Sigmoid colon (tissue), 7 donors: ENCODE measurements around the gene GATD1. TPM values are rescaled to one million over a fixed set of nuclear protein-coding genes. Genes with fewer than 3 reads are reported as not detected.

Source experiments
- DNase-seq: peaks from one replicate; pipeline ENCODE4 v3.0.0-alpha.2; 2019
- H3K27ac ChIP-seq, 4 donors: fragments of 200-600 bp; sonication (generic); one replicate each; pipeline ENCODE4 v1.5.1; 2016 to 2019; ENCODE audit warnings: mild to moderate bottlenecking in 1 of 4
- H3K27me3 ChIP-seq, 3 donors: fragments of 200-600 bp; sonication (generic); one replicate each; pipeline ENCODE4 v1.5.1; 2019; ENCODE audit warnings: mild to moderate bottlenecking in 1 of 3
- H3K36me3 ChIP-seq, 4 donors: fragments of 200-600 bp; sonication (generic); one replicate each; pipeline ENCODE4 v1.5.1; 2016 to 2019
- H3K4me1 ChIP-seq, 4 donors: fragments of 200-600 bp; sonication (generic); one replicate each; pipeline ENCODE4 v1.5.1; 2017 to 2019
- H3K4me3 ChIP-seq, 4 donors: fragments of 200-600 bp; sonication (generic); one replicate each; pipeline ENCODE4 v1.5.1; 2017 to 2019; ENCODE audit warnings: mild to moderate bottlenecking in 2 of 4, moderate library complexity in 1 of 4
- H3K9me3 ChIP-seq, 4 donors: fragments of 200-600 bp in 3 of 4; sonication (generic) in 3 of 4; one replicate each; pipeline versions ENCODE4 v1.5.1 to v1.6.1; 2013 to 2019
- EP300 ChIP-seq, 4 donors: sonication (generic); formaldehyde crosslinking; IDR thresholded peaks; one replicate each; pipeline ENCODE4 v1.6.1; 2017; ENCODE audit warnings: antibody characterized with exemption in 4 of 4
- POLR2A ChIP-seq, 2 donors: fragments of 450-650 bp; IDR thresholded peaks; one replicate each; pipeline ENCODE4 v1.6.1; 2016; ENCODE audit warnings: antibody characterized with exemption in 2 of 2, mild to moderate bottlenecking in 2 of 2, moderate library complexity in 2 of 2
- POLR2AphosphoS5 ChIP-seq, 4 donors: sonication (generic); formaldehyde crosslinking; IDR thresholded peaks; one replicate each; pipeline ENCODE4 v1.6.1; 2017; ENCODE audit warnings: antibody characterized with exemption in 4 of 4
- WGBS, 2 donors: extraction: QIAGEN DNeasy Blood & Tissue Kit; methylation state at CpG; one replicate each; pipeline ENCODE4 v1.1.7; 2013; 5-methylcytosine and 5-hydroxymethylcytosine counted together
- intact Hi-C: fragments of 100-400 bp; cut with DNase I; formaldehyde crosslinking; loops from one replicate; pipeline ENCODE4 v1.15.1; 2023
- polyA plus RNA-seq, 3 donors: library from polyadenylated mRNA; stranded (reverse); fragments of 200-250 nt; gene quantifications; one replicate each; pipeline ENCODE4 v1.2.3, GENCODE V29; 2013
- total RNA-seq, 4 donors: library from RNA; depleted of rRNA; stranded (reverse); fragments of >200 nt; gene quantifications; one replicate each; pipeline ENCODE4 v1.1.0, GENCODE V29; 2016
- TF ChIP-seq, protein P1 (sequence below), 4 experiments: fragments of 450-650 bp in 3 of 4; fragments of 200-600 bp in 1 of 4; IDR thresholded peaks; one replicate each; pipeline ENCODE4 v1.5.1; 2016 to 2019; ENCODE audit warnings: antibody characterized with exemption in 4 of 4, mild to moderate bottlenecking in 3 of 4, moderate library complexity in 2 of 4
- donor health status: healthy with polysubstance abuse.
- donor health status: Bipolar disorder and iron deficiency.
- donor health status: healthy.

Gene GATD1
- total and polyA plus RNA-seq, 7 donors: 6.7 to 55.9 (median 15.7) TPM

DNA sequence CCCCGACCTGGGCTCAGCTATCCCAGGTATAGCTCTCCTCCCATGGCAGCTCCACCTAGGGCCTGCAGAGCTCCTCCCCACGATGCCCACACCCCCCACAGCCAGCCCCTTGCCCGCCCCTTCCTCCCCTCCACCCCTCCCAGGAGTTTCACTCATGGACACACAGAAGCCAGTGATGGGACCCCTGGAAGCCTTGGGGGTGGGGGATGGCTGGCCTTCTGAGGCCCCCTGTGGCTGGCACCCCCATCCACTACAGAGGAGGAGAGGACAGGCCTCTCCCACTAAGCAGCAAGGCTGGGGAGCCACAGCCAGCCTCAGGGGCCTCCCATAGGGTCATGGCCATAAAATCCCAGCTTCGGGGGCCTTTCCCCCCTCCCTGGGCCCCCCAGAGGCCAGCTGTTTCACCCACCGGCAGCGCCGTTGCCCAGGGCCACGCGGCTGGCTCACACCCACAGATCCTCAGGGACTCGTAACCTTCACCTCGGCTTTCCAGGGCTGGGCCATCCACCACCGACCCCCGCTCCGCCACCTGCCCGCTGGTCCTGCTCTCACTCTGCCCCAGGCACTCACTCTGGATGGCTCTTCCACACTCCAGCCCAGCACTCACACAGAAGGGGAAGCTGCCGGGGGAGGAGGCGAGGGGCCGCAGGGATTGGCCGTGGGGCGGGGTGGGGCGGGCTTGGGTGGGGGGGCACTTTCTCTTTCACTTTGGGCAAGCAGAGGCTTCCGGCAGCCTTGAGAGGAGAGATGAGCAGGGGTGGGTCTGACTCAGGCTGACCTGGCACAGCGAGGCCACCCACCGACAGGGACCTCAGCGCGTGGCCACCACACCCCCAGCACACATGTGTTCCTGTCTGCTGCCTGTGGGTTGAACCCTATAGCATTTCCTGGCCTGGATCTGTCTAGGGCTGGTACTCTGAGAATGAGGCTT, 18.6 kb upstream of the GATD1 start:
- peak; percentile 91 for DNase-seq
- Histone ChIP-seq H3K36me3 (peaks cover 0 to 29% (median 3%) of the 10 kb centered on the region in 4 donors), H3K4me3 (peak overlapping the region; percentile 49 to 65 (median 56)), H3K27ac (peak overlapping the region; percentile 84 to 93 (median 90)), H3K4me1 (peaks cover 0 to 38% (median 31%) of the 10 kb centered on the region in 4 donors), H3K9me3 (no peaks in the 10 kb centered on the region), H3K27me3 (peaks cover 0 to 6% (median 0%) of the 10 kb centered on the region in 3 donors)
- 1 to 5% methylated on average over 26 of the region's 26 CpGs for WGBS, 2 donors
- intact Hi-C loops: loop anchor here (2.0 to 5.0 kb wide), 3 partner anchors 47 to 99 kb away; partner anchors contain the start of genes DEAF1, POLR2L, TALDO1 and TMEM80
- TF ChIP-seq POLR2AphosphoS5 (IDR thresholded peaks at IDR 0.05) (peak; percentile 55 to 80 (median 66)), POLR2A (IDR thresholded peaks at IDR 0.05) (peak in 1 of 2 donors; percentile 24)
- TF ChIP-seq, protein P1, sequence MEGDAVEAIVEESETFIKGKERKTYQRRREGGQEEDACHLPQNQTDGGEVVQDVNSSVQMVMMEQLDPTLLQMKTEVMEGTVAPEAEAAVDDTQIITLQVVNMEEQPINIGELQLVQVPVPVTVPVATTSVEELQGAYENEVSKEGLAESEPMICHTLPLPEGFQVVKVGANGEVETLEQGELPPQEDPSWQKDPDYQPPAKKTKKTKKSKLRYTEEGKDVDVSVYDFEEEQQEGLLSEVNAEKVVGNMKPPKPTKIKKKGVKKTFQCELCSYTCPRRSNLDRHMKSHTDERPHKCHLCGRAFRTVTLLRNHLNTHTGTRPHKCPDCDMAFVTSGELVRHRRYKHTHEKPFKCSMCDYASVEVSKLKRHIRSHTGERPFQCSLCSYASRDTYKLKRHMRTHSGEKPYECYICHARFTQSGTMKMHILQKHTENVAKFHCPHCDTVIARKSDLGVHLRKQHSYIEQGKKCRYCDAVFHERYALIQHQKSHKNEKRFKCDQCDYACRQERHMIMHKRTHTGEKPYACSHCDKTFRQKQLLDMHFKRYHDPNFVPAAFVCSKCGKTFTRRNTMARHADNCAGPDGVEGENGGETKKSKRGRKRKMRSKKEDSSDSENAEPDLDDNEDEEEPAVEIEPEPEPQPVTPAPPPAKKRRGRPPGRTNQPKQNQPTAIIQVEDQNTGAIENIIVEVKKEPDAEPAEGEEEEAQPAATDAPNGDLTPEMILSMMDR (IDR thresholded peaks at IDR 0.05): no peak

DNA sequence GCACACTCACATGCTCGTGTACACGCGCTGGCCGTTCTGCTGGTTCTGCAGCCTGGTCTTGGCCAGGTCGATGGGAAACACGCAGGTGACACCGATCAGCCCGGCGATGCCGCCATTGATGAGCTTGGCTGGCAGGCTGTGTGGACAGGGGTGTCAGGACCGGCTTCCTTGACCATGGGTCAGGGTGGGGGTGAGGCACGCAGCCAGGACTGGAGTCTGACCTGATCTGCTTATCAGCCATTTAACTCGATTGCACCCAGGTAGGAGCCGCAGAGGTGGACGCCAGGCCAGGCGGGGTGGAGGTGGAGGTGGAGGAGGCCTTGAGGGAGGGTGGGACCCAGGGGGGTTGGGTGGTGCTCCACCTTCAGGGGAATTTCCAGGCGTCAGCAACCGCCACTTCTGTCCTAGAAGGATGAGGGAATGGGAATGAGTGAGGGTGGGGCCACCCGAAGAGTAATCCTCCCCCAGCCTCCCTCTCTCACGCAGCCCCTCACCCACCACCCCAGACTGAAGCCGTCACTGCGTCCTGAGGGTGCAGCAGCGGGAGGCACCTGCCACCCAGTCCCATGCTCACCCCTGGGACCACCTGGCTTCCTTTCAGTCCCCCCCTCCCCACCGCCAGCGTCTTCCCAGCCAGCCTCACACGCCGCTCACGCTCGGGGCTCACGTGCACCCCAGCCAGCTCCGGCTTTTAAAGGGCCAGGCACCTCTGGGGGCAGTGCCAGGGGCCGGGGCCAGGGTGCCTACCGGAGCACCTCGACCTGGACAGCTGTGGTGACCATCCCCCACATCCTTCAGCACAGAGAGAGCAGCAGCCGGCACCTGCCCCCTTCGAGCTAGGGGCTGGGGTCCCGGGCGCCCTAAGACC, 17.7 kb upstream of the GATD1 start:
- Histone ChIP-seq H3K9me3 (no peaks in the 10 kb centered on the region), H3K27me3 (peaks cover 2 to 15% (median 3%) of the 10 kb centered on the region in 3 donors), H3K27ac (peak overlapping the region; percentile 84 to 93 (median 90)), H3K4me1 (peaks cover 0 to 38% (median 32%) of the 10 kb centered on the region in 4 donors), H3K4me3 (peak overlapping the region; percentile 49 to 65 (median 56)), H3K36me3 (peaks cover 0 to 21% (median 3%) of the 10 kb centered on the region in 4 donors)
- no peak for DNase-seq
- TF ChIP-seq, protein P1 (IDR thresholded peaks at IDR 0.05): no peak
- TF ChIP-seq POLR2A (IDR thresholded peaks at IDR 0.05) (no peak), POLR2AphosphoS5 (IDR thresholded peaks at IDR 0.05) (no peak), EP300 (IDR thresholded peaks at IDR 0.05) (no peak)
- intact Hi-C loops: loop anchor here (5.0 kb wide), 2 partner anchors 48 to 98 kb away; partner anchors contain the start of genes DEAF1, TALDO1 and TMEM80
- WGBS, 2 donors: 25 to 59% methylated on average over 38 of the region's 38 CpGs

DNA sequence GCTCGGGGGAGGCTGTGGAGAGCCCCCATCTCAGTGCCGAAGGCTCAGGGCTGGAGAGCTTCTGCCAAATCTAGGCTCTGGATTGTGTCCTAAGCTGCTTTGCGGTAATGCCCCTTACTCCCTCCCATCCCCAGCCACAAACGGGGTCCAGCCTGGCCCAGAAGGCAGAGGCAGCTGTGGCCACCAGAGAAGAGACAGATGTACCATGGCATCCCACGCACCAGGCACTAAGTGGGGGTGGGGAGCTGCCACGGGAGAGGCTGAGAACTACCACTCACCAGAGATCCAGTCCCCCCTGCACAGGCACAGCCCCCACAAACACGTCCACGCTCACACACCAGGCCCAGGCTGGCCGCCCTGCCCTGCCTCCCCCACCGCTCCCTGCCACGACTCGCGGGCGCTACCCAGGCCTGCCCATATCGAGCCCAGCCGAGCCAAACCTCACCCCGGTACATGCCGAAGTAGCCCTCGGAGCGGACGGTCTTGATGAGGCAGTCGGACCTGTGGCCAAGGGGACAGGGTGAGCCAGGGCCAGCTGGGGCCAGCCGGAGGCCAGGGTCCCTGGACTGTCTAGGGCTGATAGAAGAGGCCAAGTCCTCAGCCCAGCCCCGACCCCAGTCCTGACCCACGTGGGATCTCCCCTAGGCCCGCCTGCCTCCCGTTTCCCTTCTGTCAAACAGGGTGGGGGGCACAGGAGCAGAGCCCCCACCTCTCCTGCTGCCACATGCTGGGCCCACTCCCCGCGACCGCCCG, 16.9 kb upstream of the GATD1 start:
- TF ChIP-seq POLR2A (IDR thresholded peaks at IDR 0.05): no peak
- no peak for TF ChIP-seq EP300 (IDR thresholded peaks at IDR 0.05)
- no peak for TF ChIP-seq POLR2AphosphoS5 (IDR thresholded peaks at IDR 0.05)
- TF ChIP-seq, protein P1 (IDR thresholded peaks at IDR 0.05): no peak
- no peaks in the 10 kb centered on the region for H3K9me3 ChIP-seq
- H3K4me1 ChIP-seq: peaks cover 0 to 42% (median 36%) of the 10 kb centered on the region in 4 donors
- H3K27me3 ChIP-seq: peaks cover 8 to 23% (median 11%) of the 10 kb centered on the region in 3 donors
- intact Hi-C loops: no loop called here
- no peak overlapping the region for H3K27ac ChIP-seq
- peaks cover 0 to 13% (median under 1%) of the 10 kb centered on the region in 4 donors for H3K36me3 ChIP-seq
- 90 to 91% methylated on average over 31 of the region's 31 CpGs for whole genome bisulfite sequencing, 2 donors
- no peak for DNase-seq
- H3K4me3 ChIP-seq: no peak overlapping the region

DNA sequence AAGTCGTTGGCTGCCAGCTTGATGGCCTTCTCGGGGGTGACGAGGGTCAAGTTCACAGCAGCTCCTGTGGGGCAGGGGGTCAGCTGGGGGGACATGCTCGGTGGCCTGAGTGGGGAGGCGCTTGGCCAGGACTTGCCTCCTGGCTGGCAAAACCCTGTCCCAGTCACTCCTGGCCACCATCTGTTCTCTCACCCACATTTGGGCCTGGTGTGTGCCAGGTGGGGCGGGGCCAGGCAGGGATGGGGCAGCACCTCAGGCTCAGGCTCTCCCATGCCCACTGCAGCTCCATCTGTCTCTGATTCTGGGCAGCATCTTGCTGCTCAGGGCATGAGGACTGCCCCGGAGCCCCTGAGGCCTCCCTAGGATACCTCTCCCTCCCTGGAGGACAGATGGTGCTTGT, 16.3 kb upstream of the GATD1 start:
- peaks cover 14 to 30% (median 17%) of the 10 kb centered on the region in 3 donors for H3K27me3 ChIP-seq
- TF ChIP-seq POLR2A (IDR thresholded peaks at IDR 0.05) (no peak), EP300 (IDR thresholded peaks at IDR 0.05) (no peak), POLR2AphosphoS5 (IDR thresholded peaks at IDR 0.05) (no peak)
- TF ChIP-seq, protein P1 (IDR thresholded peaks at IDR 0.05): no peak
- 81 to 94% methylated on average over 7 of the region's 7 CpGs for WGBS, 2 donors
- H3K4me1 ChIP-seq: peaks cover 0 to 42% (median 34%) of the 10 kb centered on the region in 4 donors
- no peaks in the 10 kb centered on the region for H3K9me3 ChIP-seq
- intact Hi-C loops: no loop called here
- DNase-seq: no peak
- no peak overlapping the region for H3K27ac ChIP-seq
- H3K36me3 ChIP-seq: peaks cover 0 to 12% (median 0%) of the 10 kb centered on the region in 4 donors
- H3K4me3 ChIP-seq: no peak overlapping the region
